GM23338 (cell line): ENCODE data around the gene NFIB. TPM values are rescaled to one million over a fixed set of nuclear protein-coding genes. Genes with fewer than 3 reads are reported as not detected.

Experiments used
- ATAC-seq: fragments of 200-7000 bp; cut with Tn5 transposase; 3 replicates; pipeline ENCODE4 v1.9.1; 2020
- DNase-seq: peaks from one replicate; pipeline ENCODE4 v3.0.0-alpha.2; 2015; ENCODE audit warnings: low spot score
- H2AFZ ChIP-seq: fragments of 200-600 bp; sonication (generic); 2 replicates; pipeline ENCODE4 v1.8.0; 2016; ENCODE audit warnings: antibody characterized with exemption, mild to moderate bottlenecking, moderate library complexity
- H3F3A ChIP-seq: fragments of 200-600 bp; sonication (generic); replicated peaks from 2 replicates; pipeline ENCODE4 v1.8.0; 2017; ENCODE audit warnings: antibody characterized with exemption, mixed run types, low read depth
- H3K27ac ChIP-seq: fragments of 200-600 bp; sonication (generic); 2 replicates; pipeline ENCODE4 v1.6.1; 2016; ENCODE audit warnings: low read depth
- H3K27me3 ChIP-seq: fragments of 200-600 bp; sonication (generic); 2 replicates; pipeline ENCODE4 v1.8.0; 2016; ENCODE audit warnings: mild to moderate bottlenecking, mixed run types, moderate library complexity; ENCODE audit not compliant: insufficient read depth
- H3K36me3 ChIP-seq: fragments of 200-600 bp; sonication (generic); 2 replicates; pipeline ENCODE4 v1.8.0; 2016; ENCODE audit warnings: mild to moderate bottlenecking; ENCODE audit not compliant: insufficient read depth
- H3K4me1 ChIP-seq: fragments of 200-600 bp; sonication (generic); 2 replicates; pipeline ENCODE4 v1.8.0; 2016; ENCODE audit warnings: mild to moderate bottlenecking, moderate library complexity; ENCODE audit not compliant: insufficient read depth
- H3K4me2 ChIP-seq: fragments of 200-600 bp; sonication (generic); 2 replicates; pipeline ENCODE4 v1.7.1; 2017; ENCODE audit warnings: mixed run types
- H3K4me3 ChIP-seq: fragments of 200-600 bp; sonication (generic); 2 replicates; pipeline ENCODE4 v1.6.1; 2016; ENCODE audit warnings: mixed run types
- H3K79me2 ChIP-seq: fragments of 200-600 bp; sonication (generic); replicated peaks from 2 replicates; pipeline ENCODE4 v1.8.0; 2017; ENCODE audit warnings: mild to moderate bottlenecking; ENCODE audit not compliant: insufficient read depth
- H3K9me2 ChIP-seq: fragments of 200-600 bp; sonication (generic); 2 replicates; pipeline ENCODE4 v1.8.0; 2017; ENCODE audit not compliant: insufficient read depth
- H4K20me1 ChIP-seq: fragments of 200-600 bp; sonication (generic); replicated peaks from 2 replicates; pipeline ENCODE4 v1.8.0; 2017; ENCODE audit warnings: mild to moderate bottlenecking; ENCODE audit not compliant: insufficient read depth
- H3K27ac Mint-ChIP-seq: 2 replicates; pipeline ENCODE4 v1.8.0; 2020; ENCODE audit warnings: inconsistent platforms, mild to moderate bottlenecking, moderate library complexity, mixed read lengths
- H3K27me3 Mint-ChIP-seq: 3 replicates; pipeline ENCODE4 v1.8.0; 2022; ENCODE audit warnings: low read depth, mild to moderate bottlenecking, moderate library complexity, mixed read lengths, inconsistent platforms; ENCODE audit not compliant: insufficient read depth, poor library complexity
- H3K36me3 Mint-ChIP-seq: 3 replicates; pipeline ENCODE4 v1.8.0; 2021; ENCODE audit warnings: low read depth, mild to moderate bottlenecking, inconsistent platforms, moderate library complexity, mixed read lengths
- H3K4me1 Mint-ChIP-seq: 3 replicates; pipeline ENCODE4 v1.8.0; 2020; ENCODE audit warnings: mild to moderate bottlenecking, inconsistent platforms, mixed read lengths
- H3K4me3 Mint-ChIP-seq: 3 replicates; pipeline ENCODE4 v1.8.0; 2021; ENCODE audit warnings: moderate library complexity, mild to moderate bottlenecking, inconsistent platforms, mixed read lengths
- H3K9me3 Mint-ChIP-seq: 3 replicates; pipeline ENCODE4 v1.8.0; 2020; ENCODE audit warnings: moderate library complexity, mild to moderate bottlenecking, inconsistent platforms, mixed read lengths
- CREB1 ChIP-seq: fragments of 250-450 bp; sonication (Bioruptor Pico); IDR thresholded peaks from 2 replicates; pipeline ENCODE4 v1.5.0; 2020; ENCODE audit warnings: low read depth, mild to moderate bottlenecking, moderate library complexity
- CTCF ChIP-seq, 2 experiments: fragments of 200-600 bp in 1 of 2; sonication (generic) in 1 of 2; conservative IDR thresholded peaks; 2 replicates each; pipeline versions ENCODE4 v1.5.1 to v1.6.1; 2016 to 2017; ENCODE audit warnings: antibody characterized with exemption in 2 of 2, low read depth in 2 of 2, mild to moderate bottlenecking in 2 of 2, moderate library complexity in 1 of 2
- ETS1 ChIP-seq: IDR thresholded peaks from 2 replicates; pipeline ENCODE4 v1.6.1; 2016; ENCODE audit warnings: antibody characterized with exemption
- EZH2 ChIP-seq: fragments of 200-600 bp; sonication (generic); IDR thresholded peaks from one replicate; pipeline ENCODE4 v1.8.0; 2017; ENCODE audit warnings: antibody characterized with exemption, mild to moderate bottlenecking, low read depth; ENCODE audit not compliant: unreplicated experiment
- EZH2phosphoT487 ChIP-seq: fragments of 200-600 bp; sonication (generic); IDR thresholded peaks from one replicate; pipeline ENCODE4 v1.8.1; 2018; ENCODE audit warnings: antibody characterized with exemption; ENCODE audit not compliant: unreplicated experiment
- JUNB ChIP-seq: IDR thresholded peaks from one replicate; pipeline ENCODE4 v1.6.1; 2016; ENCODE audit warnings: antibody characterized with exemption; ENCODE audit not compliant: unreplicated experiment
- NANOG ChIP-seq: IDR thresholded peaks from 2 replicates; pipeline ENCODE4 v1.6.1; 2016; ENCODE audit warnings: antibody characterized with exemption, borderline replicate concordance
- POLR2AphosphoS5 ChIP-seq: IDR thresholded peaks from 2 replicates; pipeline ENCODE4 v1.6.1; 2016; ENCODE audit warnings: antibody characterized with exemption, low read depth
- REST ChIP-seq: IDR thresholded peaks from one replicate; pipeline ENCODE4 v1.6.1; 2018; ENCODE audit warnings: antibody characterized with exemption; ENCODE audit not compliant: unreplicated experiment
- STAT1 ChIP-seq: IDR thresholded peaks from one replicate; pipeline ENCODE4 v1.6.1; 2016; ENCODE audit warnings: antibody characterized with exemption; ENCODE audit not compliant: unreplicated experiment
- ZNF114 ChIP-seq: fragments of 250-450 bp; sonication (Bioruptor Pico); IDR thresholded peaks from 2 replicates; pipeline ENCODE4 v1.5.0; 2020; ENCODE audit warnings: mild to moderate bottlenecking, moderate library complexity
- ZNF331 ChIP-seq: fragments of 250-450 bp; sonication (Bioruptor Pico); IDR thresholded peaks from 2 replicates; pipeline ENCODE4 v1.5.0; 2020; ENCODE audit warnings: low read depth, mild to moderate bottlenecking, moderate library complexity
- ZNF462 ChIP-seq: fragments of 250-450 bp; sonication (Bioruptor Pico); IDR thresholded peaks from 2 replicates; pipeline ENCODE4 v1.5.0; 2020; ENCODE audit warnings: mild to moderate bottlenecking, moderate library complexity
- polyA plus RNA-seq: library from polyadenylated mRNA; unstranded; fragments of >200 nt; fragmentation: Nextera tagmentation; extraction: Ambion mirVana; gene quantifications from 2 replicates; pipeline ENCODE4 v1.2.1, GENCODE V29; 2016
- total RNA-seq: library from RNA; depleted of rRNA; stranded (reverse); fragments of >200 nt; shearing (Covaris generic); gene quantifications from 2 replicates; pipeline ENCODE4 v1.2.3, GENCODE V29; 2014

NFIB gene
- total and polyA plus RNA-seq, 2 experiments from 2014 or later = 3.9 to 4.7 TPM

GRCh38 chr9:14214693-14215092, 99.2 kb downstream of the NFIB start:
- no peaks in the 10 kb centered on the region for H3K9me3 Mint-ChIP-seq
- DNase-seq (no peak), ATAC-seq (no peak)
- H3K4me1 Mint-ChIP-seq = peaks cover 31% of the 10 kb centered on the region
- Histone ChIP-seq H3K4me3 (no peak overlapping the region), H3K27me3 (no peaks in the 10 kb centered on the region), H3K9me2 (no peaks in the 10 kb centered on the region), H3K79me2 (no peaks in the 10 kb centered on the region), H3K4me2 (no peak overlapping the region), H3K27ac (no peak overlapping the region), H3K36me3 (no peaks in the 10 kb centered on the region), H3F3A (no peaks in the 10 kb centered on the region), H3K4me1 (peaks cover 5% of the 10 kb centered on the region; the same call in 1 of the 2 replicates), H4K20me1 (no peaks in the 10 kb centered on the region), H2AFZ (no peak overlapping the region)
- no peak overlapping the region for H3K27ac Mint-ChIP-seq
- no peak overlapping the region for H3K4me3 Mint-ChIP-seq
- peaks cover 2% of the 10 kb centered on the region for H3K27me3 Mint-ChIP-seq
- H3K36me3 Mint-ChIP-seq = no peaks in the 10 kb centered on the region
- TF ChIP-seq CTCF (conservative IDR thresholded peaks at IDR 0.05; ENCODE audit: low read depth in 2 of 2) (no peak), EZH2 (no peak), ETS1 (no peak), STAT1 (no peak), POLR2AphosphoS5 (no peak), ZNF331 (CRISPR knock-in tag) (no peak), ZNF114 (CRISPR knock-in tag) (no peak), ZNF462 (CRISPR knock-in tag) (no peak), EZH2phosphoT487 (no peak), REST (no peak), CREB1 (no peak), JUNB (no peak), NANOG (no peak)
